GM12801 (cell line): ENCODE results near the gene U2AF2.

Experiments
- TF ChIP-seq, protein P1 (sequence below): IDR thresholded peaks from one replicate; pipeline ENCODE4 v1.5.1; 2011; ENCODE audit warnings: control low read depth; ENCODE audit not compliant: insufficient read length; ENCODE audit errors: extremely low read depth

Gene U2AF2

DNA sequence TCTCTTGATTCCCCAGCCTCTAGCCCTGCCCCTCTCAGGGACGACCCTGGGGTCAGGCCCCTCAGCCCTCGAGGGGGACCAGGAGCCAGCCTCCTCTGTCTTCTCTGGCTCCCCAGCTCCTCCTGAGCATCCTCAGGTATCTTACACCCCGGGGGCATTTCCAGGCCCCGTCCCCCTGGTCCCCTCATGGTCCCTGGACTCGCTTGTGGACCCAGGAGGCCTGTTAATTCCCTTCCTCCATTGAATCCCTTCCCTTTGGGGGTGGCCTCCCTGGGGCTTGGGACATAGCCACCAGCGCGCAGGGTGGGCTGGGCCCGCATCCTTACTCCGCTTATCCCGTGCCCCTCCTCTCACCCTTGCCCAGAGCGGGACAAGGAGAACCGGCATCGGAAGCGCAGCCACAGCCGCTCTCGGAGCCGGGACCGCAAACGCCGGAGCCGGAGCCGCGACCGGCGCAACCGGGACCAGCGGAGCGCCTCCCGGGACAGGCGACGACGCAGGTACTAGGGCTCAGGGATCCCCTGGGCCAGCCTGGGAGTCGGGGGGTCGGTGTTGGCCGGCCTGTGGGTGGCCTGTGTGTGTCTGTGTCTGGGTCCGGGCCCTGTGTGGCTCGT lies 4.1 kb downstream of the U2AF2 start:
- TF ChIP-seq, protein P1, sequence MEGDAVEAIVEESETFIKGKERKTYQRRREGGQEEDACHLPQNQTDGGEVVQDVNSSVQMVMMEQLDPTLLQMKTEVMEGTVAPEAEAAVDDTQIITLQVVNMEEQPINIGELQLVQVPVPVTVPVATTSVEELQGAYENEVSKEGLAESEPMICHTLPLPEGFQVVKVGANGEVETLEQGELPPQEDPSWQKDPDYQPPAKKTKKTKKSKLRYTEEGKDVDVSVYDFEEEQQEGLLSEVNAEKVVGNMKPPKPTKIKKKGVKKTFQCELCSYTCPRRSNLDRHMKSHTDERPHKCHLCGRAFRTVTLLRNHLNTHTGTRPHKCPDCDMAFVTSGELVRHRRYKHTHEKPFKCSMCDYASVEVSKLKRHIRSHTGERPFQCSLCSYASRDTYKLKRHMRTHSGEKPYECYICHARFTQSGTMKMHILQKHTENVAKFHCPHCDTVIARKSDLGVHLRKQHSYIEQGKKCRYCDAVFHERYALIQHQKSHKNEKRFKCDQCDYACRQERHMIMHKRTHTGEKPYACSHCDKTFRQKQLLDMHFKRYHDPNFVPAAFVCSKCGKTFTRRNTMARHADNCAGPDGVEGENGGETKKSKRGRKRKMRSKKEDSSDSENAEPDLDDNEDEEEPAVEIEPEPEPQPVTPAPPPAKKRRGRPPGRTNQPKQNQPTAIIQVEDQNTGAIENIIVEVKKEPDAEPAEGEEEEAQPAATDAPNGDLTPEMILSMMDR, result no peak

DNA sequence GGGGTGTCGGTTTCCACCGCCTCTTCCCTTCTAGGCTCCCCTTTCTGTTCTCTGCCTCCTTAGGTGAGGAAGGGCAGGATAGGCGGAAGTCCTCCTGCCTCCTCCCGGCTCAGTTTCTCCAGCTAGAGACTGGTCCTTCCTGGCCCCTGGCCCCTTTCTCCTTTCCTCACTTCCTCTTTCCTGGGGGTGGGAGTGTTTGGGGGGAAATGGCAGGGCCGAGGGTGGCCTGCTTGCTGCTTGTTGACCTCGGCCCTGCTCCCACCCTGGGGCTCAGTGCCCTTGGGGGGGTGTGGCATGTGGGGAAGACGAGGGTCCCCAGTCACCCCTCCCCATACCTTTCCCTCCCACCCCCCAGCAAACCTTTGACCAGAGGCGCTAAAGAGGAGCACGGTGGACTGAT lies 5.0 kb downstream of the U2AF2 start:
- TF ChIP-seq, protein P1, result no peak

DNA sequence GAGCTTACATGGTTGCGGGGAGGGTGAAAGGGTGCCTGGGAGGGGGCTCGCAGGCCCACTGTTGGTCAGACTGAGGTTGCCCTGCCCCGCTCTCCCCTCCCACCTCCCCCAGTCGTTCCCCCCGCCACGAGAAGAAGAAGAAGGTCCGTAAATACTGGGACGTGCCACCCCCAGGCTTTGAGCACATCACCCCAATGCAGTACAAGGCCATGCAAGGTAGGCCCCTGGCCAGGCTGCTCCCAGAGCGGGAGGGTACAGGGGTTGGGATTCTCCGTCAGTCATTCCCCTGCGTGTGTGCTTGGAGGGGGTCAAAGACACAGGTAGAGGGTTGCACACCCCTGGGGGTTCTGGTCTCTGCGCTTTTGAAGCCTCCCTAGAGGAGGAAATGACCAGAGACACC lies 5.6 kb downstream of the U2AF2 start:
- TF ChIP-seq, protein P1, result no peak

DNA sequence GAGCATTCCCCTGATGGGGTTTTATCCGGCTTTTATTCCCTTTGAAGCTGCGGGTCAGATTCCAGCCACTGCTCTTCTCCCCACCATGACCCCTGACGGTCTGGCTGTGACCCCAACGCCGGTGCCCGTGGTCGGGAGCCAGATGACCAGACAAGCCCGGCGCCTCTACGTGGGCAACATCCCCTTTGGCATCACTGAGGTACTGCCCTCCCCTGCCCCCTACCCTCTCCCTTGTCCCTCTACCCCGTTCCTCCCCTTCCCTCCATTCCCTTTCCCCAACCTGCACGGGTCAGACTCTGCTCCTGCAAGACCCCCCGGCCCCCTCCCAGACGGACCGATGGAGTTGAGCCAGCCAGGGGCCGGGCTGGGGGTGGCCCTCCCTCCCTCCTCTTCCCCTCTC lies 6.2 kb downstream of the U2AF2 start:
- TF ChIP-seq, protein P1, result no peak

DNA sequence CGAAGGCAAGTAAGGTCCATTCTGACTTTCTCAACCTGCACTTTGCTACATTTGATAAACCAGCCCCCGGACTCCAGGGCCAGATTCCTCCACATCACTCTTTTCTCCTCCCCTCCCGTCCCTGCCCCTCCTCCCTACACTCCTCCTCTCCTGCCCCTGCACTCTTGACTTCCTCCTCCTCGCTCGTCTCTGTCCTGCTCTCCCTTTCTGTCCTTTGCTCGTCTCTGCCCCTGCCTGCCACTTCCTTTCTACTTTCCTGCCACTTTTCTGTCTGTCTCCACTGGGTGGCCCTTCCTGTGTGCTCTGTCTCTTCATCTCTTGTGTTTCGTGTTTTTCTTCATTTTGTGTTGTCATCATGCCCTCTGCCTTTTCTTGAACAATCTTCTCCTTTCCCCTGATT lies 7.0 kb downstream of the U2AF2 start:
- TF ChIP-seq, protein P1, result no peak

DNA sequence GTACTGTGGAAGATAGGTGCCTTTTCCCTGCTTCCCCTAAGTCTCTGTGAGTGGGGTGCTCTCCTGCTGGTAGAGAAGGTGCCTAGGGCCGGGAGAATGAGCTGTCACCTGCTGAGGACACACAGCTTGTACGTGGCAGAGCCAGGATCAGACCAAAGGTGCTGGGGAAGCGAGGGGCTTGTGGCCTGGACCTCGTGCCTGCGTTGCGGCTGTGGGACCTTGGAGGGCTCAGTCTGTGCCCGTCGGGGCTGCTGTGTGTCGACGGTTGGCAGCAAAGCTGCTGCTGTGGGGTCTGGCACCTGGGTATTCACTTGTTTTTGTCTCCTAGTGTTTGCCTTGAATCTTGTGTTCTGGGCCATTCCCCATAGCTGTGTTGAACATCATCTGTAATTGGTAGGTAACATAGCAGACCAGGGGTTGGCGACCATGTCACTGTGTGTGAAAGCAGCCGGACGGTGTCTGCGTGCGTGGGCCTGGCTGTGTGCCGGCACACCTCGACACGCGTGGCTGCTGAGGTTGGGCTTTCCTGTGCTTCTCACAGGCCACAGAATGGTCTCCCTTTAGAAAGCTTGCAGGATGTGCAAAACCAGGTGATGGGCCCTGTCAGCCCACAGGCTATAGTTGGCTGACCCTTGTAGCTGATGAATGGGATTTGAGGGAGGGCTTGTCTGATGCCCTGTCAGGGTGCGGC lies 9.2 kb downstream of the U2AF2 start:
- TF ChIP-seq, protein P1, result no peak

DNA sequence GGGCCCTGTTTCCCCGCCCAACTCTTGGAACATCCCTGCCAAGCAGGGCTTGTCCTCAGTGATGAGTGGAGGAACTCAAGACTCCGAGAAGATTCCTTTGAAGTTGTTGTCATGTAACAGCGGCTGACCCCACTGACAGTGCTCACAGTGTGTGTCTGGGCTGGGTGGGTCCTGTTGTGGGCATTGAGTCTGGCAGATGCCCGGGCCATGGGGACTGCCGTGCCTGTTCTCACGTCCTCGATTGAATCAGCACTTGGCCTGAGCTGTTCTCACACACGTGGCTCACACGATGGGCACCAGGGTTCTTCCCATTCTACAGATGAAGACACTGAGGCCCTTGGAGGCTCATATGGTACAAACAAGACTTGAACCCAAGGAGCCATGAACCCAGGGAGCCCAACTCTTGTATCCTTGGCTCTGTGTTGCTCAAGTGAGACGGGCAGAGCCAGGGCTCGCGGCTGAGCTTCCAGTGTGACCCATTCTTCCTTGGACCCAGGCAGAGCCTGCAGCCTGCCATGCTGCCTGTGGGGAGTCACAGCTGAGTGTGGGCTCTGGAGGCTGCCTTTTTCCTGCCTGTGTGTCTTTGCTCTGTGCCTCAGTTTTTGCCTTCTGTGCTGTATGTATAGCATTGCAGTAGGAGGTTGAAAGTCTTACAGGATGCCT lies 11.6 kb downstream of the U2AF2 start:
- TF ChIP-seq, protein P1, result no peak
